Neural cell (in vitro differentiated cells): ENCODE results near the gene SMG6. TPM values are rescaled to one million over a fixed set of nuclear protein-coding genes. Genes with fewer than 3 reads are reported as not detected.

ENCODE experiments used
- H2AFZ ChIP-seq: fragments of 200-600, 300-800 bp; sonication (generic), shearing (Covaris generic); 2 replicates; pipeline ENCODE4 v1.6.0; 2014; ENCODE audit warnings: low read depth, mild to moderate bottlenecking, antibody characterized with exemption, low read length, moderate library complexity
- H3F3A ChIP-seq: fragments of 200-600 bp; shearing (Covaris generic); 2 replicates; pipeline ENCODE4 v1.6.1; 2016; ENCODE audit warnings: mild to moderate bottlenecking, moderate library complexity, mixed read lengths, antibody characterized with exemption, low read length; ENCODE audit not compliant: insufficient read depth, poor library complexity, severe bottlenecking
- H3K27ac ChIP-seq: fragments of 200-600, 300-800 bp; sonication (generic), shearing (Covaris generic); 2 replicates; pipeline ENCODE4 v1.5.1; 2014; ENCODE audit warnings: mild to moderate bottlenecking, low read length, moderate library complexity
- H3K27me3 ChIP-seq: fragments of 300-800, 200-600 bp; sonication (generic), shearing (Covaris generic); 2 replicates; pipeline ENCODE4 v1.6.0; 2014; ENCODE audit warnings: mild to moderate bottlenecking, low read depth, low read length, moderate library complexity; ENCODE audit not compliant: insufficient read depth
- H3K36me3 ChIP-seq: fragments of 300-800, 200-600 bp; sonication (generic), shearing (Covaris generic); 2 replicates; pipeline ENCODE4 v1.5.1; 2014; ENCODE audit warnings: mild to moderate bottlenecking, antibody characterized with exemption, low read length, moderate library complexity; ENCODE audit not compliant: insufficient read depth
- H3K4me2 ChIP-seq: fragments of 300-800, 200-600 bp; sonication (generic), shearing (Covaris generic); 2 replicates; pipeline ENCODE4 v1.6.0; 2014; ENCODE audit warnings: mild to moderate bottlenecking, low read length
- H3K4me3 ChIP-seq: fragments of 300-800, 200-600 bp; sonication (generic), shearing (Covaris generic); 2 replicates; pipeline ENCODE4 v1.5.1; 2014; ENCODE audit warnings: mild to moderate bottlenecking, low read length, moderate library complexity
- H3K79me2 ChIP-seq: fragments of 200-600 bp; shearing (Covaris generic); replicated peaks from 2 replicates; pipeline ENCODE4 v1.6.0; 2014; ENCODE audit warnings: mild to moderate bottlenecking, low read length, moderate library complexity; ENCODE audit not compliant: insufficient read depth
- H3K9ac ChIP-seq: fragments of 300-800, 200-600 bp; sonication (generic), shearing (Covaris generic); 2 replicates; pipeline ENCODE4 v1.6.1; 2016; ENCODE audit warnings: mild to moderate bottlenecking, low read length, mixed read lengths
- H3K9me2 ChIP-seq: fragments of 200-600 bp; shearing (Covaris generic); 2 replicates; pipeline ENCODE4 v1.6.1; 2016; ENCODE audit warnings: mild to moderate bottlenecking, low read length, mixed read lengths; ENCODE audit not compliant: insufficient read depth
- H3K9me3 ChIP-seq: fragments of 200-600, 300-800 bp; sonication (generic), shearing (Covaris generic); 2 replicates; pipeline ENCODE4 v1.6.1; 2016; ENCODE audit warnings: mild to moderate bottlenecking, mixed run types, low read length, moderate library complexity, mixed read lengths
- H4K20me1 ChIP-seq: fragments of 200-600 bp; shearing (Covaris generic); 2 replicates; pipeline ENCODE4 v1.6.1; 2016; ENCODE audit warnings: mild to moderate bottlenecking, mixed run types; ENCODE audit not compliant: insufficient read depth
- CTCF ChIP-seq: fragments of 450-650 bp; IDR thresholded peaks from 2 replicates; pipeline ENCODE4 v1.5.1; 2014; ENCODE audit warnings: antibody characterized with exemption, mild to moderate bottlenecking, moderate library complexity; ENCODE audit not compliant: poor library complexity, severe bottlenecking
- EP300 ChIP-seq: fragments of 450-650 bp; conservative IDR thresholded peaks from 2 replicates; pipeline ENCODE4 v1.6.1; 2014; ENCODE audit warnings: antibody characterized with exemption, mild to moderate bottlenecking, moderate library complexity; ENCODE audit not compliant: poor library complexity, severe bottlenecking
- EZH2 ChIP-seq: fragments of 200-600, 300-800 bp; shearing (Covaris generic), sonication (generic); IDR thresholded peaks from 2 replicates; pipeline ENCODE4 v1.6.1; 2014; ENCODE audit warnings: antibody characterized with exemption, low read length, borderline replicate concordance, mild to moderate bottlenecking; ENCODE audit not compliant: insufficient read depth, poor library complexity, severe bottlenecking
- MXI1 ChIP-seq: fragments of 450-650 bp; conservative IDR thresholded peaks from 2 replicates; pipeline ENCODE4 v1.6.1; 2014; ENCODE audit warnings: antibody characterized with exemption, mild to moderate bottlenecking; ENCODE audit not compliant: poor library complexity, severe bottlenecking
- POLR2AphosphoS5 ChIP-seq: IDR thresholded peaks from 2 replicates; pipeline ENCODE4 v1.6.1; 2012
- RAD21 ChIP-seq: fragments of 450-650 bp; conservative IDR thresholded peaks from 2 replicates; pipeline ENCODE4 v1.6.1; 2014; ENCODE audit warnings: antibody characterized with exemption, mild to moderate bottlenecking, moderate library complexity
- SMC3 ChIP-seq: fragments of 450-650 bp; conservative IDR thresholded peaks from 2 replicates; pipeline ENCODE4 v1.6.1; 2014; ENCODE audit warnings: antibody characterized with exemption, mild to moderate bottlenecking, moderate library complexity; ENCODE audit not compliant: poor library complexity
- TAF1 ChIP-seq: IDR thresholded peaks from 2 replicates; pipeline ENCODE4 v1.6.1; 2012; ENCODE audit warnings: low read depth
- polyA plus RNA-seq: library from polyadenylated mRNA; depleted of rRNA; stranded (reverse); fragments of >200 nt; gene quantifications from 2 replicates; pipeline ENCODE4 v1.2.3, GENCODE V29; 2014
- TF ChIP-seq, protein P1 (sequence below): IDR thresholded peaks from 2 replicates; pipeline ENCODE4 v1.6.1; 2012; ENCODE audit warnings: borderline replicate concordance

Gene SMG6
- polyA plus RNA-seq, 1 donor from 2014 or later, result 13.9 TPM

DNA sequence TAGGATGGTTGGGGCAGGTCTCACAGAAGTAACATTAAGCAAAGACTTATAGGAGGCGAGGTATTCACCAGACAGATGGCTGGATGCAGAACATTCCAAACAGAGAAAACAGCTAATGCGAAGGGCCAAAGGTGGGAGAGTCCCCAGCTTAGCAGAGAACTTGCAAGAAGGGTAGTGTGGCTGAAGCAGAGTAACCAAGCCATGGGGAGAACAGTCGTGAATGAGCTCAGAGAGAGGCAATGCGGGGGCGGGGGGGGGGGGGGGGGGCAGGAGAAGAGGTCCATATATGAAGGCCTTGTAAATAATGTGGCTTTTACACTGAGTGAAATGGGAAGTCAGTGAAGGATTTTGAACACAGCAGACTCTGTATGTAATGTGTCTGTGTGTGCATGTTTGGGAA is 81.3 kb downstream of the SMG6 start:
- no peak overlapping the region for H2AFZ ChIP-seq
- no peak overlapping the region for H3K4me2 ChIP-seq
- TF ChIP-seq EP300 (no peak), MXI1 (no peak), TAF1 (no peak), EZH2 (no peak), RAD21 (no peak), CTCF (no peak), POLR2AphosphoS5 (no peak), SMC3 (no peak)
- TF ChIP-seq, protein P1, sequence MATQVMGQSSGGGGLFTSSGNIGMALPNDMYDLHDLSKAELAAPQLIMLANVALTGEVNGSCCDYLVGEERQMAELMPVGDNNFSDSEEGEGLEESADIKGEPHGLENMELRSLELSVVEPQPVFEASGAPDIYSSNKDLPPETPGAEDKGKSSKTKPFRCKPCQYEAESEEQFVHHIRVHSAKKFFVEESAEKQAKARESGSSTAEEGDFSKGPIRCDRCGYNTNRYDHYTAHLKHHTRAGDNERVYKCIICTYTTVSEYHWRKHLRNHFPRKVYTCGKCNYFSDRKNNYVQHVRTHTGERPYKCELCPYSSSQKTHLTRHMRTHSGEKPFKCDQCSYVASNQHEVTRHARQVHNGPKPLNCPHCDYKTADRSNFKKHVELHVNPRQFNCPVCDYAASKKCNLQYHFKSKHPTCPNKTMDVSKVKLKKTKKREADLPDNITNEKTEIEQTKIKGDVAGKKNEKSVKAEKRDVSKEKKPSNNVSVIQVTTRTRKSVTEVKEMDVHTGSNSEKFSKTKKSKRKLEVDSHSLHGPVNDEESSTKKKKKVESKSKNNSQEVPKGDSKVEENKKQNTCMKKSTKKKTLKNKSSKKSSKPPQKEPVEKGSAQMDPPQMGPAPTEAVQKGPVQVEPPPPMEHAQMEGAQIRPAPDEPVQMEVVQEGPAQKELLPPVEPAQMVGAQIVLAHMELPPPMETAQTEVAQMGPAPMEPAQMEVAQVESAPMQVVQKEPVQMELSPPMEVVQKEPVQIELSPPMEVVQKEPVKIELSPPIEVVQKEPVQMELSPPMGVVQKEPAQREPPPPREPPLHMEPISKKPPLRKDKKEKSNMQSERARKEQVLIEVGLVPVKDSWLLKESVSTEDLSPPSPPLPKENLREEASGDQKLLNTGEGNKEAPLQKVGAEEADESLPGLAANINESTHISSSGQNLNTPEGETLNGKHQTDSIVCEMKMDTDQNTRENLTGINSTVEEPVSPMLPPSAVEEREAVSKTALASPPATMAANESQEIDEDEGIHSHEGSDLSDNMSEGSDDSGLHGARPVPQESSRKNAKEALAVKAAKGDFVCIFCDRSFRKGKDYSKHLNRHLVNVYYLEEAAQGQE, result no peak

GRCh38 chr17:2218426-2218825 is 85.2 kb downstream of the SMG6 start:
- H3F3A ChIP-seq, result no peaks in the 10 kb centered on the region
- TF ChIP-seq TAF1 (no peak), SMC3 (no peak), CTCF (no peak)
- no peaks in the 10 kb centered on the region for H3K79me2 ChIP-seq

More for the DNA sequence above, 81.3 kb downstream of the SMG6 start:
- H3K4me3 ChIP-seq, result no peak overlapping the region
- H3K27ac ChIP-seq, result peak overlapping the region; percentile 68
- no peaks in the 10 kb centered on the region for H3K79me2 ChIP-seq
- H3F3A ChIP-seq, result no peaks in the 10 kb centered on the region
- no peaks in the 10 kb centered on the region for H3K27me3 ChIP-seq
- H3K9me3 ChIP-seq, result no peaks in the 10 kb centered on the region
- H3K36me3 ChIP-seq, result no peaks in the 10 kb centered on the region
- H4K20me1 ChIP-seq, result no peaks in the 10 kb centered on the region
- no peaks in the 10 kb centered on the region for H3K9me2 ChIP-seq
- no peak overlapping the region for H3K9ac ChIP-seq

More at GRCh38 chr17:2218426-2218825, 85.2 kb downstream of the SMG6 start:
- H3K36me3 ChIP-seq, result no peaks in the 10 kb centered on the region
- no peak overlapping the region for H3K9ac ChIP-seq
- no peaks in the 10 kb centered on the region for H3K27me3 ChIP-seq
- no peak overlapping the region for H3K4me3 ChIP-seq
- no peaks in the 10 kb centered on the region for H4K20me1 ChIP-seq
- H3K4me2 ChIP-seq, result no peak overlapping the region
- no peak overlapping the region for H2AFZ ChIP-seq
- H3K27ac ChIP-seq, result no peak overlapping the region
- no peaks in the 10 kb centered on the region for H3K9me3 ChIP-seq
- no peaks in the 10 kb centered on the region for H3K9me2 ChIP-seq
